Mesendoderm (in vitro differentiated cells): ENCODE data around the gene CARD10.

Source experiments
- DNase-seq: peaks from one replicate; pipeline ENCODE4 v3.0.0; 2013
- H2AK5ac ChIP-seq: 2 replicates; pipeline ENCODE4 v1.6.1; 2013; ENCODE audit warnings: low read length, inconsistent platforms
- H2BK120ac ChIP-seq: 2 replicates; pipeline ENCODE4 v1.6.1; 2013; ENCODE audit warnings: low read depth, mild to moderate bottlenecking, low read length, moderate library complexity, mixed read lengths
- H2BK15ac ChIP-seq: replicated peaks from 2 replicates; pipeline ENCODE4 v1.6.1; 2013; ENCODE audit warnings: low read depth, mild to moderate bottlenecking, moderate library complexity
- H2BK5ac ChIP-seq: 2 replicates; pipeline ENCODE4 v1.6.1; 2013; ENCODE audit warnings: low read length, inconsistent platforms
- H3K18ac ChIP-seq: 2 replicates; pipeline ENCODE4 v1.6.1; 2013; ENCODE audit warnings: mild to moderate bottlenecking, low read length, mixed read lengths
- H3K23ac ChIP-seq: one replicate; pipeline ENCODE4 v1.6.1; 2013; ENCODE audit warnings: low read length
- H3K27ac ChIP-seq: 2 replicates; pipeline ENCODE4 v1.5.1; 2013; ENCODE audit warnings: low read depth, mild to moderate bottlenecking, inconsistent platforms, low read length, moderate library complexity
- H3K27me3 ChIP-seq: 2 replicates; pipeline ENCODE4 v1.6.1; 2013; ENCODE audit warnings: low read length, control low read depth, mild to moderate bottlenecking, inconsistent platforms; ENCODE audit not compliant: insufficient read depth, poor library complexity
- H3K36me3 ChIP-seq: 2 replicates; pipeline ENCODE4 v1.6.1; 2013; ENCODE audit warnings: low read length, inconsistent platforms; ENCODE audit not compliant: control insufficient read depth, insufficient read depth
- H3K4ac ChIP-seq: one replicate; pipeline ENCODE4 v1.6.1; 2013; ENCODE audit warnings: low read depth, mild to moderate bottlenecking, low read length, moderate library complexity
- H3K4me1 ChIP-seq: 2 replicates; pipeline ENCODE4 v1.6.1; 2013; ENCODE audit warnings: low read depth, low read length, inconsistent platforms; ENCODE audit not compliant: control insufficient read depth
- H3K4me2 ChIP-seq: 2 replicates; pipeline ENCODE4 v1.6.1; 2013; ENCODE audit warnings: low read length
- H3K4me3 ChIP-seq: 2 replicates; pipeline ENCODE4 v1.5.1; 2013; ENCODE audit warnings: mild to moderate bottlenecking, low read length
- H3K56ac ChIP-seq: one replicate; pipeline ENCODE4 v1.6.1; 2013; ENCODE audit warnings: low read length
- H3K79me1 ChIP-seq: 2 replicates; pipeline ENCODE4 v1.6.1; 2013; ENCODE audit warnings: low read length, inconsistent platforms
- H3K79me2 ChIP-seq: 2 replicates; pipeline ENCODE4 v1.6.1; 2013; ENCODE audit warnings: mild to moderate bottlenecking, low read length; ENCODE audit not compliant: control insufficient read depth, insufficient read depth
- H3K9ac ChIP-seq: 2 replicates; pipeline ENCODE4 v1.6.1; 2013; ENCODE audit warnings: low read length, inconsistent platforms
- H4K5ac ChIP-seq: one replicate; pipeline ENCODE4 v1.6.1; 2013; ENCODE audit warnings: low read length
- H4K8ac ChIP-seq: one replicate; pipeline ENCODE4 v1.6.1; 2013; ENCODE audit warnings: low read depth, mild to moderate bottlenecking, control low read depth, low read length, moderate library complexity
- WGBS: extraction: QIAGEN DNeasy Blood & Tissue Kit; methylation state at CpG from one replicate; pipeline ENCODE4 v1.1.7; 2013; ENCODE audit warnings: low lambda C conversion rate, missing lambda C conversion rate; ENCODE audit not compliant: insufficient coverage; ENCODE audit errors: extremely low coverage; 5-methylcytosine and 5-hydroxymethylcytosine counted together

Gene CARD10

DNA sequence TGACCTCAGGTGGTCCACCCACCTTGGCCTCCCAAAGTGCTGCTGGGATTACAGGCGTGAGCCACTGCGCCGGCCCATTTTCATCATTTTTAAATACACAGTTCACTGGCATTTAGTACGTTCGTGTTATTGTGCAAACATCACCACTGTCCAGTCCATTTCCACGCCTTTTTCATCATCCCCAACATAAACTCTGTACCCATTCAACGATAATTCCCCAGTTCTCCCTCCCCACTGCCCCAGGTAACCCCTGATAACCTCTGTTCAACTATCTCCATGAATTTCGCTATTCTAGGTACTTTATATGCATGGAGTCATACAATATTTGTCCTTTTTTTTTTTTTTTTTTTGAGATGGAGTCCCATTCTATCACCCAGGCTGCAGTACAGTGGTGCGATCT is 73.7 kb downstream of the CARD10 start:
- Histone ChIP-seq H2BK120ac (no peak overlapping the region), H3K9ac (no peak overlapping the region), H3K27me3 (no peaks in the 10 kb centered on the region), H2AK5ac (no peak overlapping the region), H3K56ac (no peak overlapping the region), H3K18ac (no peak overlapping the region), H3K27ac (no peak overlapping the region), H3K36me3 (no peaks in the 10 kb centered on the region), H4K5ac (no peak overlapping the region), H3K4me1 (no peaks in the 10 kb centered on the region), H3K23ac (no peak overlapping the region), H3K79me2 (no peaks in the 10 kb centered on the region), H3K4me2 (no peak overlapping the region), H3K4ac (no peak overlapping the region), H4K8ac (no peak overlapping the region), H2BK15ac (no peak overlapping the region), H2BK5ac (no peak overlapping the region), H3K4me3 (no peak overlapping the region), H3K79me1 (no peaks in the 10 kb centered on the region)
- no CpG with 5 or more reads among the region's 9 CpGs for WGBS
- no peak for DNase-seq

- no peaks in the 10 kb centered on the region for H3K79me2 ChIP-seq
- no peak for DNase-seq
- no peak overlapping the region for H3K9ac ChIP-seq
- no peaks in the 10 kb centered on the region for H3K27me3 ChIP-seq
- no peak overlapping the region for H4K5ac ChIP-seq
- no peak overlapping the region for H3K27ac ChIP-seq
- no peak overlapping the region for H3K4me3 ChIP-seq
- H3K4me2 ChIP-seq: no peak overlapping the region
- H2BK120ac ChIP-seq: no peak overlapping the region
- H3K23ac ChIP-seq: no peak overlapping the region
- H2AK5ac ChIP-seq: no peak overlapping the region
- WGBS: no CpG with 5 or more reads among the region's 7 CpGs
- no peaks in the 10 kb centered on the region for H3K4me1 ChIP-seq
- H4K8ac ChIP-seq: no peak overlapping the region
- H3K56ac ChIP-seq: no peak overlapping the region
- no peak overlapping the region for H2BK5ac ChIP-seq
- H2BK15ac ChIP-seq: no peak overlapping the region
- no peaks in the 10 kb centered on the region for H3K79me1 ChIP-seq
- H3K4ac ChIP-seq: no peak overlapping the region
- H3K36me3 ChIP-seq: no peaks in the 10 kb centered on the region
- H3K18ac ChIP-seq: no peak overlapping the region
These were observed 75.2 kb downstream of the CARD10 start for GRCh38 chr22:37443977-37444376.

GRCh38 chr22:37443086-37443485 is 76.1 kb downstream of the CARD10 start:
- no CpG with 5 or more reads among the region's 7 CpGs for WGBS
- no peak overlapping the region for H3K4ac ChIP-seq

DNA sequence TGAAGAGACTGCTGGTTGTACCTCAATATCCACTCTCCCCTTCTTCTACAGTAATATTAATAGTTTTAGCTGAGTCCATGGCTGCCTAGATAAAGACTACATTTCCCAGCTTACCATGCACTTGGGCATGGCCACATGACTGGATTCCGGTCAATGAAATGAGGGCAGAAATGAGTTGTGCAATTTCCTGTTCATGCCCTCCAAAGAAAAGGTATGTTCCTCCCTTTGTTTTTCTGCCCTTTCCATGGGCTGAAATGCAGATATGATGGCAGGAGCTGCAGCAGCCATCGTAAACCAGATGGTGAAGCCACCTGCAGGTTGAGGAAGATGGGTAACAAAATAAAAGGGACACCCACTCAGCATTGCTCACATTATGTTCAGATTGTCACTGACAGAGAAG is 76.7 kb downstream of the CARD10 start:
- WGBS: no CpG with 5 or more reads among the region's 2 CpGs
- H3K4me1 ChIP-seq: no peaks in the 10 kb centered on the region
- H4K8ac ChIP-seq: no peak overlapping the region
- H3K27me3 ChIP-seq: no peaks in the 10 kb centered on the region
- no peak overlapping the region for H2BK120ac ChIP-seq
- H3K4me3 ChIP-seq: no peak overlapping the region
- H2BK15ac ChIP-seq: no peak overlapping the region
- no peaks in the 10 kb centered on the region for H3K79me2 ChIP-seq
- H3K23ac ChIP-seq: no peak overlapping the region
- no peaks in the 10 kb centered on the region for H3K79me1 ChIP-seq
- no peak overlapping the region for H2BK5ac ChIP-seq
- no peak overlapping the region for H3K4me2 ChIP-seq
- H3K18ac ChIP-seq: no peak overlapping the region
- no peak overlapping the region for H3K56ac ChIP-seq
- no peak overlapping the region for H3K9ac ChIP-seq
- DNase-seq: no peak
- H3K4ac ChIP-seq: no peak overlapping the region
- H3K36me3 ChIP-seq: no peaks in the 10 kb centered on the region
- no peak overlapping the region for H2AK5ac ChIP-seq
- no peak overlapping the region for H3K27ac ChIP-seq
- H4K5ac ChIP-seq: no peak overlapping the region

More at GRCh38 chr22:37443086-37443485, 76.1 kb downstream of the CARD10 start:
- Histone ChIP-seq H3K79me1 (no peaks in the 10 kb centered on the region), H3K36me3 (no peaks in the 10 kb centered on the region), H3K4me3 (no peak overlapping the region), H2BK5ac (no peak overlapping the region), H3K27me3 (no peaks in the 10 kb centered on the region), H2BK120ac (no peak overlapping the region), H3K27ac (no peak overlapping the region), H3K18ac (no peak overlapping the region), H2AK5ac (no peak overlapping the region), H3K79me2 (no peaks in the 10 kb centered on the region), H4K8ac (no peak overlapping the region), H2BK15ac (no peak overlapping the region), H3K4me1 (no peaks in the 10 kb centered on the region), H3K23ac (no peak overlapping the region), H3K56ac (no peak overlapping the region), H4K5ac (no peak overlapping the region), H3K4me2 (no peak overlapping the region), H3K9ac (no peak overlapping the region)
- DNase-seq: no peak

- Histone ChIP-seq H3K4me3 (no peak overlapping the region), H3K79me1 (no peaks in the 10 kb centered on the region), H2BK15ac (no peak overlapping the region), H3K27me3 (no peaks in the 10 kb centered on the region), H2AK5ac (no peak overlapping the region), H2BK5ac (no peak overlapping the region), H3K56ac (no peak overlapping the region), H3K27ac (no peak overlapping the region), H3K9ac (no peak overlapping the region), H3K36me3 (no peaks in the 10 kb centered on the region), H4K5ac (no peak overlapping the region), H3K79me2 (no peaks in the 10 kb centered on the region), H3K4ac (no peak overlapping the region), H3K23ac (no peak overlapping the region), H2BK120ac (no peak overlapping the region), H3K4me2 (no peak overlapping the region), H3K18ac (no peak overlapping the region), H3K4me1 (no peaks in the 10 kb centered on the region), H4K8ac (no peak overlapping the region)
- WGBS: no CpG with 5 or more reads among the region's 8 CpGs
- DNase-seq: no peak
These were observed 77.1 kb downstream of the CARD10 start for GRCh38 chr22:37442135-37442534.

- Histone ChIP-seq H4K5ac (no peak overlapping the region), H3K56ac (no peak overlapping the region), H2BK120ac (no peak overlapping the region), H3K18ac (no peak overlapping the region), H3K27me3 (no peaks in the 10 kb centered on the region), H3K4ac (no peak overlapping the region), H3K79me1 (no peaks in the 10 kb centered on the region), H3K4me3 (no peak overlapping the region), H4K8ac (no peak overlapping the region), H3K4me1 (no peaks in the 10 kb centered on the region), H3K9ac (no peak overlapping the region), H3K36me3 (no peaks in the 10 kb centered on the region), H3K4me2 (no peak overlapping the region), H3K27ac (no peak overlapping the region), H3K23ac (no peak overlapping the region), H2BK15ac (no peak overlapping the region), H2AK5ac (no peak overlapping the region), H2BK5ac (no peak overlapping the region), H3K79me2 (no peaks in the 10 kb centered on the region)
- WGBS: no CpG with 5 or more reads among the region's 4 CpGs
- DNase-seq: no peak
These were observed 78.3 kb downstream of the CARD10 start for GRCh38 chr22:37440875-37441274.
